IMR-90 (cell line): ENCODE data around the gene MAP1LC3B. TPM values are rescaled to one million over a fixed set of nuclear protein-coding genes. Genes with fewer than 3 reads are reported as not detected.

ENCODE experiments used
- ATAC-seq: fragments of 200-7000 bp; cut with Tn5 transposase; 2 replicates; pipeline ENCODE4 v1.9.1; 2020; ENCODE audit warnings: low read depth, mild to moderate bottlenecking, moderate library complexity
- BruUV-seq: library from RNA; stranded (reverse); fragments of 400-500 nt; replicated peaks from 2 replicates; lab custom pipeline; 2021; lab: Mats Ljungman, UMichigan
- CTCF ChIA-PET: fragments of 300-600 bp; formaldehyde crosslinking; extraction: SDS; loops from one replicate; lab custom pipeline; 2021; ENCODE audit warnings: antibody characterized with exemption; lab: Yijun Ruan, JAX
- POLR2A ChIA-PET: fragments of 300-600 bp; sonication (Branson Sonifier 250); formaldehyde crosslinking; loops from one replicate; lab custom pipeline; 2022; ENCODE audit warnings: antibody characterized with exemption; ENCODE audit not compliant: unreplicated experiment; lab: Charles Lee
- DNase-seq: peaks from one replicate; pipeline ENCODE4 v3.0.0; 2013
- H2AFZ ChIP-seq: replicated peaks from 2 replicates; pipeline ENCODE3; 2013; ENCODE audit warnings: low read length, mild to moderate bottlenecking; ENCODE audit not compliant: poor library complexity
- H2AK5ac ChIP-seq: 2 replicates; pipeline ENCODE4 v1.6.1; 2013; ENCODE audit warnings: low read depth, low read length, inconsistent platforms
- H2AK9ac ChIP-seq: replicated peaks from 2 replicates; pipeline ENCODE3; 2013; ENCODE audit warnings: mild to moderate bottlenecking, low read depth, low read length, moderate library complexity; ENCODE audit not compliant: poor library complexity
- H2BK120ac ChIP-seq: 2 replicates; pipeline ENCODE4 v1.6.1; 2013; ENCODE audit warnings: low read depth, low read length, inconsistent platforms
- H2BK15ac ChIP-seq: 3 replicates; pipeline ENCODE4 v1.6.1; 2013; ENCODE audit warnings: low read depth, low read length, inconsistent platforms
- H2BK20ac ChIP-seq: 2 replicates; pipeline ENCODE4 v1.6.1; 2013; ENCODE audit warnings: low read depth, mild to moderate bottlenecking, inconsistent platforms, low read length, moderate library complexity
- H2BK5ac ChIP-seq: 2 replicates; pipeline ENCODE4 v1.6.1; 2013; ENCODE audit warnings: mild to moderate bottlenecking, low read depth, low read length, inconsistent platforms; ENCODE audit not compliant: poor library complexity, severe bottlenecking
- H3K14ac ChIP-seq: replicated peaks from 2 replicates; pipeline ENCODE4 v1.6.1; 2013; ENCODE audit warnings: low read depth, low read length, inconsistent platforms
- H3K18ac ChIP-seq: 2 replicates; pipeline ENCODE4 v1.6.1; 2013; ENCODE audit warnings: low read depth, low read length, control low read depth
- H3K23ac ChIP-seq: 2 replicates; pipeline ENCODE4 v1.6.1; 2013; ENCODE audit warnings: low read depth, low read length, inconsistent platforms
- H3K27ac ChIP-seq: 2 replicates; pipeline ENCODE4 v1.5.1; 2013; ENCODE audit warnings: mild to moderate bottlenecking, control low read depth, low read length; ENCODE audit not compliant: insufficient read depth
- H3K27me3 ChIP-seq: 2 replicates; pipeline ENCODE4 v1.6.1; 2013; ENCODE audit warnings: low read length; ENCODE audit not compliant: control insufficient read depth, insufficient read depth
- H3K36me3 ChIP-seq: 2 replicates; pipeline ENCODE4 v1.6.1; 2013; ENCODE audit warnings: low read length, mixed read lengths; ENCODE audit not compliant: control insufficient read depth, insufficient read depth
- H3K4ac ChIP-seq: 2 replicates; pipeline ENCODE4 v1.6.1; 2013; ENCODE audit warnings: low read depth, low read length, inconsistent platforms
- H3K4me1 ChIP-seq: 2 replicates; pipeline ENCODE4 v1.6.1; 2013; ENCODE audit warnings: low read length, mixed read lengths; ENCODE audit not compliant: control insufficient read depth, insufficient read depth
- H3K4me2 ChIP-seq: 2 replicates; pipeline ENCODE4 v1.6.1; 2013; ENCODE audit warnings: low read depth, mild to moderate bottlenecking, control low read depth, low read length, moderate library complexity
- H3K4me3 ChIP-seq: 2 replicates; pipeline ENCODE4 v1.5.1; 2013; ENCODE audit warnings: low read depth, mild to moderate bottlenecking, control low read depth, low read length, moderate library complexity; ENCODE audit not compliant: insufficient read depth
- H3K56ac ChIP-seq: 2 replicates; pipeline ENCODE4 v1.6.1; 2013; ENCODE audit warnings: low read length, inconsistent platforms; ENCODE audit not compliant: insufficient read depth; ENCODE audit errors: extremely low read depth
- H3K79me1 ChIP-seq, 2 experiments: 2 replicates each; pipeline ENCODE4 v1.6.1; 2013; ENCODE audit warnings: low read length in 2 of 2, inconsistent platforms in 1 of 2, low read depth in 1 of 2
- H3K9ac ChIP-seq: 2 replicates; pipeline ENCODE4 v1.6.1; 2013; ENCODE audit warnings: low read depth, low read length, control low read depth
- H3K9me1 ChIP-seq: 2 replicates; pipeline ENCODE4 v1.6.1; 2013; ENCODE audit warnings: low read length, inconsistent platforms; ENCODE audit not compliant: insufficient read depth
- H3K9me3 ChIP-seq: 2 replicates; pipeline ENCODE4 v1.6.1; 2013; ENCODE audit warnings: low read length; ENCODE audit not compliant: control insufficient read depth, insufficient read depth
- H4K20me1 ChIP-seq: 2 replicates; pipeline ENCODE4 v1.6.1; 2013; ENCODE audit warnings: low read length, inconsistent platforms; ENCODE audit not compliant: insufficient read depth
- H4K5ac ChIP-seq: 2 replicates; pipeline ENCODE4 v1.6.1; 2013; ENCODE audit warnings: mild to moderate bottlenecking, low read depth, low read length, control low read depth
- H4K8ac ChIP-seq, 2 experiments: 2 replicates each; pipeline ENCODE4 v1.6.1; 2013; ENCODE audit warnings: low read depth in 2 of 2, low read length in 2 of 2, control low read depth in 1 of 2, inconsistent platforms in 1 of 2
- H4K91ac ChIP-seq: 2 replicates; pipeline ENCODE4 v1.6.1; 2013; ENCODE audit warnings: low read depth, low read length, inconsistent platforms; ENCODE audit not compliant: insufficient read depth
- BHLHE40 ChIP-seq: fragments of 150-350 bp; IDR thresholded peaks from 2 replicates; pipeline ENCODE4 v1.6.1; 2016; ENCODE audit warnings: mild to moderate bottlenecking, low read depth, low read length
- CHD1 ChIP-seq: IDR thresholded peaks from 2 replicates; pipeline ENCODE4 v1.6.1; 2012; ENCODE audit warnings: low read depth, low read length, improper control_type of control experiment
- FOS ChIP-seq: fragments of 150-350 bp; IDR thresholded peaks from 2 replicates; pipeline ENCODE4 v1.6.1; 2016; ENCODE audit warnings: low read depth, low read length
- MXI1 ChIP-seq: IDR thresholded peaks from 2 replicates; pipeline ENCODE4 v1.6.1; 2012; ENCODE audit warnings: low read depth, mild to moderate bottlenecking, low read length, moderate library complexity, borderline replicate concordance
- WGBS, 2 experiments: methylation state at CpG; one replicate each; pipeline versions ENCODE4 v1.1.5 to v1.1.7; 2013; ENCODE audit warnings: missing lambda C conversion rate in 2 of 2; ENCODE audit not compliant: insufficient read length in 1 of 2; ENCODE audit errors: extremely low coverage in 2 of 2; 5-methylcytosine and 5-hydroxymethylcytosine counted together
- dilution Hi-C: fragments of 300-500 bp; cut with HindIII; formaldehyde crosslinking; loops from one replicate; pipeline ENCODE4 v1.14.3; 2018; ENCODE audit warnings: low sequenced_read_pairs; ENCODE audit not compliant: unreplicated experiment
- in situ Hi-C: fragments of 300-500 bp; cut with MboI; formaldehyde crosslinking; loops from 3 replicates; pipeline ENCODE4 v1.14.3; 2019; ENCODE audit warnings: low sequenced_read_pairs, inconsistent platforms, mixed read lengths
- intact Hi-C: fragments of 100-400 bp; cut with micrococcal nuclease; formaldehyde crosslinking; loops from 2 replicates; pipeline ENCODE4 v1.10.0; 2022
- polyA plus RNA-seq, 3 experiments: library from polyadenylated mRNA; depleted of rRNA; stranded (reverse); fragments of >200 nt; gene quantifications; 2 replicates each; pipeline ENCODE4 v1.2.3, GENCODE V29; 2012; ENCODE audit warnings: low replicate concordance in 1 of 3
- total RNA-seq: library from RNA; depleted of rRNA; stranded (reverse); fragments of >200 nt; gene quantifications from 2 replicates; pipeline ENCODE4 v1.2.3, GENCODE V29; 2012
- TF ChIP-seq, protein P1 (sequence below): fragments of 150-350 bp; IDR thresholded peaks from 2 replicates; pipeline ENCODE4 v1.6.1; 2016; ENCODE audit warnings: low read depth, mild to moderate bottlenecking, low read length, moderate library complexity, borderline replicate concordance
- TF ChIP-seq, protein P2 (sequence below): conservative IDR thresholded peaks from 2 replicates; pipeline ENCODE4 v1.5.1; 2012; ENCODE audit warnings: mild to moderate bottlenecking, low read depth, low read length, improper control_type of control experiment

The MAP1LC3B gene
- total and polyA plus RNA-seq, 2 of the 4 experiments (the other 2 are of a cell fraction), result 23.5 to 57.7 TPM

DNA sequence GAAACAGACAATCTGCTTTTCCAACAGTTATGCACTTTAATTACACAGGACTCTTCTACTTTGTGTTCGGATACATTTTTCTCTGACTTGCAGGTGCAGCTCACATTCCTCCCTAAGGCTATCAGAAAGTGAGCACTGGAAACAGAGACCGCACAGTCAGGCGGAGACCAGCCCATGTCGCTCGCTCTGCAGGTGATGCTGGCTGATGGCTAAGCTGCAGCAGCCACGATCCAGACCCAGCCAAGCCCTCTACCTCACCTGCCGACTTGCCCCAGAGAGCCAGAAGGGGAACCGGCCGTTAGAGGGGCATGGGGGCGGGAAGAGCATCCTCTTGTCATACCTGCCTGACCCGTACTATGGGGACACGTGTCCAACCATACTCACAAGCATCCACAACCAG, 33.8 kb downstream of the MAP1LC3B start:
- H3K27me3 ChIP-seq, result no peaks in the 10 kb centered on the region
- H4K8ac ChIP-seq, result no peak overlapping the region
- H2AFZ ChIP-seq, result no peak overlapping the region
- H4K20me1 ChIP-seq, result peaks cover 34% of the 10 kb centered on the region
- DNase-seq (no peak), ATAC-seq (no peak)
- no peaks in the 10 kb centered on the region for H3K9me3 ChIP-seq
- in situ Hi-C loops (loop anchor here (10.0 kb wide), 1 partner anchor 149 kb away; no protein-coding TSS in a partner anchor), dilution Hi-C loops (no loop called here), intact Hi-C loops (no loop called here)
- no peak overlapping the region for H2BK15ac ChIP-seq
- 84% methylated on average over 2 of the region's 12 CpGs; no CpG with 5 or more reads in 1 of the 2 experiments for WGBS, 2 experiments
- no peak overlapping the region for H3K4me2 ChIP-seq
- no peak overlapping the region for H3K4ac ChIP-seq
- peaks cover 16 to 57% of the 10 kb centered on the region in 2 experiments; a peak in 3 of 4 replicates for H3K79me1 ChIP-seq
- no peak overlapping the region for H2BK5ac ChIP-seq
- H3K4me3 ChIP-seq, result no peak overlapping the region
- H2BK20ac ChIP-seq, result no peak overlapping the region
- no peak overlapping the region for H2BK120ac ChIP-seq
- H3K18ac ChIP-seq, result no peak overlapping the region
- no TSS peak for BruUV-seq
- H3K23ac ChIP-seq, result no peak overlapping the region
- ChIA-PET CTCF (no interaction called here), POLR2A (no interaction called here)
- H3K56ac ChIP-seq, result no peak overlapping the region
- H2AK9ac ChIP-seq, result no peak overlapping the region
- no peak overlapping the region for H3K27ac ChIP-seq
- no peak overlapping the region for H4K5ac ChIP-seq
- no peak overlapping the region for H2AK5ac ChIP-seq
- no peak overlapping the region for H3K14ac ChIP-seq
- H3K9ac ChIP-seq, result no peak overlapping the region
- H4K91ac ChIP-seq, result no peak overlapping the region
- H3K4me1 ChIP-seq, result no peaks in the 10 kb centered on the region
- TF ChIP-seq, protein P1, sequence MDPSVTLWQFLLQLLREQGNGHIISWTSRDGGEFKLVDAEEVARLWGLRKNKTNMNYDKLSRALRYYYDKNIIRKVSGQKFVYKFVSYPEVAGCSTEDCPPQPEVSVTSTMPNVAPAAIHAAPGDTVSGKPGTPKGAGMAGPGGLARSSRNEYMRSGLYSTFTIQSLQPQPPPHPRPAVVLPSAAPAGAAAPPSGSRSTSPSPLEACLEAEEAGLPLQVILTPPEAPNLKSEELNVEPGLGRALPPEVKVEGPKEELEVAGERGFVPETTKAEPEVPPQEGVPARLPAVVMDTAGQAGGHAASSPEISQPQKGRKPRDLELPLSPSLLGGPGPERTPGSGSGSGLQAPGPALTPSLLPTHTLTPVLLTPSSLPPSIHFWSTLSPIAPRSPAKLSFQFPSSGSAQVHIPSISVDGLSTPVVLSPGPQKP, result no peak
- TF ChIP-seq MXI1, result no peak
- TF ChIP-seq, protein P2, sequence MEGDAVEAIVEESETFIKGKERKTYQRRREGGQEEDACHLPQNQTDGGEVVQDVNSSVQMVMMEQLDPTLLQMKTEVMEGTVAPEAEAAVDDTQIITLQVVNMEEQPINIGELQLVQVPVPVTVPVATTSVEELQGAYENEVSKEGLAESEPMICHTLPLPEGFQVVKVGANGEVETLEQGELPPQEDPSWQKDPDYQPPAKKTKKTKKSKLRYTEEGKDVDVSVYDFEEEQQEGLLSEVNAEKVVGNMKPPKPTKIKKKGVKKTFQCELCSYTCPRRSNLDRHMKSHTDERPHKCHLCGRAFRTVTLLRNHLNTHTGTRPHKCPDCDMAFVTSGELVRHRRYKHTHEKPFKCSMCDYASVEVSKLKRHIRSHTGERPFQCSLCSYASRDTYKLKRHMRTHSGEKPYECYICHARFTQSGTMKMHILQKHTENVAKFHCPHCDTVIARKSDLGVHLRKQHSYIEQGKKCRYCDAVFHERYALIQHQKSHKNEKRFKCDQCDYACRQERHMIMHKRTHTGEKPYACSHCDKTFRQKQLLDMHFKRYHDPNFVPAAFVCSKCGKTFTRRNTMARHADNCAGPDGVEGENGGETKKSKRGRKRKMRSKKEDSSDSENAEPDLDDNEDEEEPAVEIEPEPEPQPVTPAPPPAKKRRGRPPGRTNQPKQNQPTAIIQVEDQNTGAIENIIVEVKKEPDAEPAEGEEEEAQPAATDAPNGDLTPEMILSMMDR, result no peak
- no peak for TF ChIP-seq BHLHE40
- no peak for TF ChIP-seq FOS
- TF ChIP-seq CHD1, result no peak
- H3K36me3 ChIP-seq, result peaks cover 27% of the 10 kb centered on the region
- peaks cover 7% of the 10 kb centered on the region; the same call in 1 of the 2 replicates for H3K9me1 ChIP-seq
